WTC11 (cell line): ENCODE measurements around the gene CD164L2. TPM values are rescaled to one million over a fixed set of nuclear protein-coding genes. Genes with fewer than 3 reads are reported as not detected.
A peak's percentile ranks its signal among the peaks of the same experiment; 100 is the strongest.

ENCODE experiments used
- AFF4 ChIP-seq: sonication (generic); formaldehyde crosslinking; IDR thresholded peaks from 2 replicates; pipeline ENCODE4 v1.8.1; 2023; ENCODE audit warnings: mild to moderate bottlenecking, missing genetic modification reagents, borderline replicate concordance
- ARID4B ChIP-seq: sonication (generic); formaldehyde crosslinking; IDR thresholded peaks from 2 replicates; pipeline ENCODE4 v1.8.0; 2023; ENCODE audit warnings: missing genetic modification reagents, mild to moderate bottlenecking, borderline replicate concordance
- ATF1 ChIP-seq: sonication (generic); formaldehyde crosslinking; IDR thresholded peaks from 2 replicates; pipeline ENCODE4 v1.8.1; 2023; ENCODE audit warnings: mild to moderate bottlenecking, moderate library complexity, missing genetic modification reagents
- ERG ChIP-seq: fragments of 250-450 bp; sonication (Bioruptor Pico); IDR thresholded peaks from 2 replicates; pipeline ENCODE4 v1.8.0; 2021; ENCODE audit warnings: mild to moderate bottlenecking
- FOXK1 ChIP-seq: sonication (generic); formaldehyde crosslinking; IDR thresholded peaks from 2 replicates; pipeline ENCODE4 v1.8.0; 2022; ENCODE audit warnings: mild to moderate bottlenecking, moderate library complexity, missing genetic modification reagents
- GABPB1 ChIP-seq: sonication (generic); formaldehyde crosslinking; IDR thresholded peaks from 2 replicates; pipeline ENCODE4 v1.8.1; 2023; ENCODE audit warnings: mild to moderate bottlenecking, missing genetic modification reagents
- HMGA2 ChIP-seq: fragments of 250-450 bp; sonication (Bioruptor Pico); IDR thresholded peaks from 2 replicates; pipeline ENCODE4 v1.4.0; 2021; ENCODE audit warnings: mild to moderate bottlenecking, moderate library complexity
- NFYB ChIP-seq: sonication (generic); formaldehyde crosslinking; conservative IDR thresholded peaks from 2 replicates; pipeline ENCODE4 v1.8.0; 2022; ENCODE audit warnings: low read depth, missing genetic modification reagents
- NR3C1 ChIP-seq: sonication (generic); formaldehyde crosslinking; conservative IDR thresholded peaks from 2 replicates; pipeline ENCODE4 v1.8.1; 2023; ENCODE audit warnings: low read depth, mild to moderate bottlenecking, missing genetic modification reagents
- OVOL2 ChIP-seq: fragments of 250-450 bp; sonication (Bioruptor Pico); IDR thresholded peaks from 2 replicates; pipeline ENCODE4 v1.9.0; 2021; ENCODE audit warnings: mild to moderate bottlenecking, borderline replicate concordance
- PRDM15 ChIP-seq: sonication (generic); formaldehyde crosslinking; IDR thresholded peaks from 2 replicates; pipeline ENCODE4 v1.8.0; 2022; ENCODE audit warnings: missing genetic modification reagents
- SMAD3 ChIP-seq: sonication (generic); formaldehyde crosslinking; IDR thresholded peaks from 2 replicates; pipeline ENCODE4 v1.8.0; 2022; ENCODE audit warnings: missing genetic modification reagents, mild to moderate bottlenecking, borderline replicate concordance
- SMAD4 ChIP-seq: sonication (generic); formaldehyde crosslinking; IDR thresholded peaks from 2 replicates; pipeline ENCODE4 v1.8.0; 2022; ENCODE audit warnings: mild to moderate bottlenecking, missing genetic modification reagents
- STAT6 ChIP-seq: sonication (generic); formaldehyde crosslinking; conservative IDR thresholded peaks from 2 replicates; pipeline ENCODE4 v1.8.1; 2023; ENCODE audit warnings: mild to moderate bottlenecking, low read depth, missing genetic modification reagents, moderate library complexity
- ZMAT4 ChIP-seq: fragments of 250-450 bp; sonication (Bioruptor Pico); IDR thresholded peaks from 2 replicates; pipeline ENCODE4 v1.9.0; 2021; ENCODE audit warnings: mild to moderate bottlenecking
- ZNF138 ChIP-seq: sonication (generic); formaldehyde crosslinking; conservative IDR thresholded peaks from 2 replicates; pipeline ENCODE4 v1.8.1; 2022; ENCODE audit warnings: mild to moderate bottlenecking, moderate library complexity, missing genetic modification reagents
- ZNF317 ChIP-seq: sonication (generic); formaldehyde crosslinking; IDR thresholded peaks from 2 replicates; pipeline ENCODE4 v1.8.1; 2023; ENCODE audit warnings: low read depth, mild to moderate bottlenecking, moderate library complexity, missing genetic modification reagents, borderline replicate concordance
- total RNA-seq: library from RNA; stranded (reverse); gene quantifications from 3 replicates; pipeline ENCODE4 v1.2.3, GENCODE V29; 2021
- TF ChIP-seq, protein P1 (sequence below): sonication (generic); formaldehyde crosslinking; IDR thresholded peaks from 2 replicates; pipeline ENCODE4 v1.8.0; 2022; ENCODE audit warnings: mild to moderate bottlenecking, missing genetic modification reagents

CD164L2 gene
- total RNA-seq, 1 experiment from 2014 or later: 5.5 TPM

- TF ChIP-seq PRDM15 (no peak), OVOL2 (CRISPR knock-in tag) (no peak), SMAD3 (CRISPR knock-in tag) (no peak), NFYB (peak; percentile 72), STAT6 (CRISPR knock-in tag) (no peak), ZMAT4 (no peak), ATF1 (CRISPR knock-in tag) (no peak), ZNF138 (CRISPR knock-in tag) (no peak), ZNF317 (no peak), AFF4 (CRISPR knock-in tag) (no peak), NR3C1 (no peak), ARID4B (CRISPR knock-in tag) (peak; percentile 77; the same call in 1 of the 2 replicates), ERG (no peak), GABPB1 (CRISPR knock-in tag) (no peak), HMGA2 (no peak), SMAD4 (CRISPR knock-in tag) (no peak), FOXK1 (CRISPR knock-in tag) (no peak)
- TF ChIP-seq, protein P1, sequence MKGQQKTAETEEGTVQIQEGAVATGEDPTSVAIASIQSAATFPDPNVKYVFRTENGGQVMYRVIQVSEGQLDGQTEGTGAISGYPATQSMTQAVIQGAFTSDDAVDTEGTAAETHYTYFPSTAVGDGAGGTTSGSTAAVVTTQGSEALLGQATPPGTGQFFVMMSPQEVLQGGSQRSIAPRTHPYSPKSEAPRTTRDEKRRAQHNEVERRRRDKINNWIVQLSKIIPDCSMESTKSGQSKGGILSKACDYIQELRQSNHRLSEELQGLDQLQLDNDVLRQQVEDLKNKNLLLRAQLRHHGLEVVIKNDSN: no peak
Measured at GRCh38 chr1:27392096-27392777, 9.1 kb upstream of the CD164L2 start, which contains the start of gene GPR3 (continued).
